NCI-H345 treated with DMSO at 0.1 percent for 48 hours (cell line): ENCODE results near the gene ITPR2.

Source experiments
- DNase-seq: peaks from one replicate; lab custom pipeline; 2025; ENCODE audit not compliant: unreplicated experiment; lab: John Stamatoyannopoulos, UW

ITPR2 gene

DNA sequence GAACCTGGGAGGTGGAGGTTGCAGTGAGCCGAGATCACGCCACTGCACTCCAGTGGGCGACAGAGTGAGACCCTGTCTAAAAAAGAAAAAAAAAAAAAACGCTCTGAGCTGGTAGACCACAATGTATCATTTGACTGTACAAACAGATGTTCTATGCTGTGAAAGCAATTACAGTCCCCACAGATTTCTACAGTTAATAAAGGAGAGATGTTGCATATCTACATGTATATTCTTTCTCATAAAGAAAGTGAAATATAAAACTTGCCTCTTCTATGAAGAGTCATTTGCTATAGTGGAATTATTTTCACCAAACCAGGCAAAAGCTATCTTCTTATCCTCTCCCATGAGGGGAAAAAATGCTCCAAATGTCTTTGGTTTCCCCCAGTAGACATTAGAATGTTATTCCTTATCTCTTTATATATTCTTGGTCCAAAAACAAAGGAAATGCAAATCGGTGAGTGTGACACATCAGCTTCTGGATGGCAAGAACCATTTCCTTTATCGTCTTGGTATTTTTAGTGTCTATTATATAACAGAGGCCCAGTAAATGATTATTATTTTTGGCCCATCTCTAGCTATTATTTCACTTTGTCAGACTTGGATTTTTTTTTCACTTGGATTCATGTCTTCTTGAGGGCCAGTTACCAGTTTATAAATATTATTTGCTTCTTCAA is 407.3 kb downstream of the ITPR2 start:
- DNase-seq: no peak

GRCh38 chr12:26422839-26423398 is 410.1 kb downstream of the ITPR2 start:
- DNase-seq: no peak

DNA sequence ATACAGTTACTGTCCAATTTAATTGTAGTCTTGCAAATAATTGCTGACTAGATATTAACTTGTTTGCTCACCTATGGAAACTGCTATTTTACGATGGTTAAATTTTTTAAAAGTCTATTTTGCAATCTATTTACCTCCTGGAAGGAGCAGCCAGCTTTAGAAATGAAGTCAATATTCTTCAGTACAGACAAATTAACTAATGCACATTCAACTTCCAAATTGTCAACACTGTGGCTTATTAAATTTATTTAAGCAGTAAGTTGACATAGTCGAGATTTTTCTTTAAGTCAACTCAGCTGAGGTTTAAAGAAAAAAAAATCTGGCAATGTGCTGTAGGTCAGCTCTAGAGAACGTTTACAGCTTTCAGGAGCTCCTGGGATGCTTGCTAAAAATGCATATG is 416.4 kb downstream of the ITPR2 start:
- no peak for DNase-seq

DNA sequence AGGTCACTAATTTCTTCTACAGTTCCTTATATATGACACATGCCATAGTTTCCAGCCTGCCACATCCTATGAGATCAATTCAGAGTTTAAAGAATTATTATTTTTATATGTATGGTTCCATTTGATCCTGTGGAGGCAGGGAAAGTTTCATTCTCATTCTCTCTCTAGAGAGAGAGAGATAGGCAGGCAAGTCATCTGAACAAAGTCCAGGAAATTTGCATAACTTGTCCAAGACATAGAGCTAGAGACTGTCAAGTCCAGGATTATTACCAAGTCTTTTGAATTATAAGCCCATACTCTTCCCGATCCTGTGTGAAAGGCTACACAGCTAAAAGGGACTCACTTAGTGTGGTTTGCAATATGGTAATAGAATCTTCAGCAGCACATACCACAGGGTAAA is 422.3 kb downstream of the ITPR2 start:
- no peak for DNase-seq

DNA sequence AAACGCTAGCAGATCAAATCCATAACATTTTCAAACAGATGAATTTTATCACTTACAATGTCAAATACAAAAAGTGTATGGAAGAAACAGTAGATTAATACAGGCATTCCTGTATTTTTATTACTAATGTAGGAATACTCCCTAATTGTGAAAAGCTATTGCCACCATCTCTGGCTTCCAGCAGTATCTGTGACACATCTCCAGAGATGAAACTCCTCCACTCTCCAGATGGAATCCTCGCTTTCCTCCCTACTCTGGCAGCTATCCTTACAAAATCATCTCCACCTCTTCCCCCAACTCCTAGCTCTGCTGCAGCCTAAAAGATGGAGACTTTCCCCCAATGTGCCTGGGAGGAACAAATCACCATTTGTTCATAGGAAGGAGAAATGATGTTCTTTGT is 426.2 kb downstream of the ITPR2 start:
- DNase-seq: no peak

GRCh38 chr12:26406391-26406790 is 426.6 kb downstream of the ITPR2 start:
- no peak for DNase-seq

DNA sequence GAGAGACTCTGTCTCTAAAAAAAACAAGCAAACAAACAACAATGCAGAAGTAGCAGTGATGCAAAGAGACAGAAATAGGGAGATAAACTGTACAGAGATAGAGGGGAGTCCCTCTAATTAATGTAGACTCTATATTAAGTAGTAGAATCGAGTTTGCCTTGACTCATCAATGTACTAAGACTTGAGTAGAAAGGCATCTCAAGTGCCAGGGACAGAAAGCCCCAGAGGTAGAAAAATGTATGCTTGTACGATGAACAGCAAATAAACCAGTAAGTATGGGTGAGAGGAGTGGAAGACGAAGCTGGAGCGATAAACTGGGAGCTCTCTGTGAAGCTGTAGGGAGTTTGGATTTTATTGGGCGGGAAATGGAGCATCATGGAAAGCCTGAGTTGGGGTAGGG is 429.4 kb downstream of the ITPR2 start:
- DNase-seq: no peak

DNA sequence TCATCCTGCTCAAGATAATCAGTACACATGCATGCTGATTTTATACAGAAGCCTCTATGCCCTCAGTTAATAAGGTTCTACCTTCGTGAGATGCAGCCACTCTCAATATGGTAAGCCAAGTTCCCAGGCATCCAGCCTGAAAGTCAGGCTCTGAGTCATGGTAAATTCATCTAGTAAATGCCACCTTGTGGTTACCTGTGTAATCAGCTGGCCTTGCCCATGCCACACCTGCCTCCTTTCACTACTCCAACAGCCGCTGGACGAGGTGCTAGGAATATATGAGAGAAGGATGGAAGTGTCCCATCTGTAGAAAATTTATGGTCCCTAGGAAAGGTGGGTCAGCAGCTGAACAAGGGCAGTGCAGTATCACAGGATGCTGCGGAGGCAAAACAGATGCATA is 430.3 kb downstream of the ITPR2 start:
- DNase-seq: no peak

DNA sequence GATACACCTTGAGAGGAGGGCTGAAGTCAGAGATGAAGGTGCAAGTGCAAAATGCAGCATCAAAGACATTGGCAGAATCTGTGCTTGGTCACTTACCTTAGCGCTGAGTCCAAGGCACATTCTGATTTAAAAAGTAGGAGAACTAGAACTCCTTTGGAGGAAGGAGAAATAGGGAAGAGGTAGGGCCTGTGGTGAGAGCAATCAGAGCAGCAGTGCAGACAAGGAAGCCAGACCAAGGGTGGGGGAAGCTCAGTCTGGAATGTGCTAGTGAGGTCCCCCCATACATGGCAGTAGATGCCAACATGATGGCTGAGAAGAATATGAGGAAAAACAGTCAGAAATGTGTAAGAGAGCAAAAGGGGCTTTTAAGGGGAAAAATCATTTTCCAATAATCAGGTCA is 431.1 kb downstream of the ITPR2 start:
- DNase-seq: no peak

DNA sequence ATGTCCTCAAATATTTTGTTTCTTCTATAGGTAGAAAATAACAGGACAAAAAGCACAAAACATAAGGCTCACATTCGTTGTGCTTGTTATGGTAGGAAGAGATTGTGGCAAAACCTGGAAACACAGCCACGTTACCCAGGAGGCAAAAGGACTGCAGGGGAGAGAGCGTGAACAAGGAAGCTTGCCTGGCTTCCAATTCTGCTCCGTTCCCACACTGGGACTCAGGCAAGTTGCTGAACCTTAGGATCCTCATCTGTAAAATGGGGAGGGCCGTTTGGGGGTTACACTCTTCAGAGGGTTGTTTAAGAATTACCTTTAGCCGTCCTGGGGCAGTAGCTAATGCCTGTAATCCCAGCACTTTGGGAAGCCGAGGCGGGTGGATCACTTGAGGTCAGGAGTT is 432.4 kb downstream of the ITPR2 start:
- DNase-seq: no peak

DNA sequence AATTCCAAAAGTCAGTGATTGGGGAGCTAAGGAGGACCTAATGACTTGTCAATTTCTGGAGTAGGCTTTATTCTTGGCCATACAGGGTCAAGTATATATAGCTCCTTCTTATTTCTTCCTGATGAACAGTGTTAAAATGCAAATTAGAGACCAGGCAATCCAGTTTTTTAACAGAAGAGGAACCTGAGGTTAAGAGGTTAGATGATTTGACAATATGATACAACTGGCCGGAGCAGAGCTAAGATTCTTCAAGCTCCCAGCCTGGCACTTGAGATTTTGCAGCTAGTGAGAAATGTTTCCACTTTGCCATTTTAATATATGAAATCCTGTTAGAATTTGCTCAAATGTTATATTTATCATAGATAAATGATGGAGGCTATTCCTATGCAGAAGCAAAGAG is 433.6 kb downstream of the ITPR2 start:
- DNase-seq: no peak

GRCh38 chr12:26396402-26396801 is 436.6 kb downstream of the ITPR2 start:
- no peak for DNase-seq

DNA sequence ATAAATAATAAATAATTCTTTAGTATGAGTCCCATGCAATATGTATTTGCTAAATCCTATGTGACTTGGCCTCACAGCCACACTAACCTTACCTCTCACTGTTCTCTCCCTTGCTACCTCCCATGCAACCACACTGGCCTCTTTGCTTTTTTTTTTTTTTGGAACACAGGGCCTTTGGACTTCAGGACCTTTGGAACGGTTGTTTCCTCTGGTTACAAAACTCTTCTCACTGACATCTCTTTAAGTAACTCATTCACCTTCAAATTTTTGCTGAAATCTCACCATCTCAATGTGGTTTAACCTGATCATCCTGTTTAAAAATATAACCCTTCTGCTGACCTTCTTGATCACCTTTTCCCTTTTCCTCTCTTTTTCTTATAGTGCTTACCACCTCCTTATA is 443.7 kb downstream of the ITPR2 start:
- no peak for DNase-seq

DNA sequence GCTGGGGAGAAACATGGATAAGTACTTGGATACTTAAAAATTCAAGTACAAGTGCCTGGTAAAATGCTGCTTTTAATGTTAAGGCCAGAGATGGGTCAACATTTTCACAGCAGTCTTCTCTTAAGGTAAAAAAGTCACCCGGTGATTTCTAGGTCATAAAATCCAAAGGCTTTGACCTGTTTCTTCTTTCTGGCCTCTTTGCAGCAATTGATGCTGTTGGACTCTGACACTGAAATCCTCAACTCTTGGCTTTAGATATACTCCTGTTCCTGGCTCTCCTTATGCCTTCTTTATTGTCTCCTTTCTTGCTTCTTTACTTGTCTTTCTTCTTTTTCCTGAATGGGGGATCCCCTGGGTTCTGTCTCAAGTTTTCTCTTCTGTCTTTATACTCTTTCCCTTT is 448.5 kb downstream of the ITPR2 start:
- no peak for DNase-seq

DNA sequence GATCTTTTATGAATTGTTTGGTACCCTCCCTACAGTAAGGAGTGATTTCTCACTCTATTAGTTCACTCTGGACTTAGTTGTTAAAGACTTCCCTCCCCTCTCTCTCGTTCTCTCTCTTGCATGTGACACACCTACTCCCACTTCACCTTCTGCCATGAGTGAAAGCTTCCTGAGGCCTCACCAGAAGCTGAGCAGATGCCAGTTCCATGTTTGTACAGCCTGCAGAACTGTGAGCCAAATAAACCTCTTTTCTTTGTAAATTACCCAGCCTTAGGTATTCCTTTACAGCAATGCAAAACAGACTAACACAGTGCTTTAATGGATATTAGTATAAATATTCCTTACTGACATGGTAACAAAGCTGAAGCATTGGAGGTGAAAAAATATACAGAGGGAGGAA is 450.0 kb downstream of the ITPR2 start:
- DNase-seq: no peak

- DNase-seq: no peak
These were observed 452.1 kb downstream of the ITPR2 start for GRCh38 chr12:26380897-26381296.

DNA sequence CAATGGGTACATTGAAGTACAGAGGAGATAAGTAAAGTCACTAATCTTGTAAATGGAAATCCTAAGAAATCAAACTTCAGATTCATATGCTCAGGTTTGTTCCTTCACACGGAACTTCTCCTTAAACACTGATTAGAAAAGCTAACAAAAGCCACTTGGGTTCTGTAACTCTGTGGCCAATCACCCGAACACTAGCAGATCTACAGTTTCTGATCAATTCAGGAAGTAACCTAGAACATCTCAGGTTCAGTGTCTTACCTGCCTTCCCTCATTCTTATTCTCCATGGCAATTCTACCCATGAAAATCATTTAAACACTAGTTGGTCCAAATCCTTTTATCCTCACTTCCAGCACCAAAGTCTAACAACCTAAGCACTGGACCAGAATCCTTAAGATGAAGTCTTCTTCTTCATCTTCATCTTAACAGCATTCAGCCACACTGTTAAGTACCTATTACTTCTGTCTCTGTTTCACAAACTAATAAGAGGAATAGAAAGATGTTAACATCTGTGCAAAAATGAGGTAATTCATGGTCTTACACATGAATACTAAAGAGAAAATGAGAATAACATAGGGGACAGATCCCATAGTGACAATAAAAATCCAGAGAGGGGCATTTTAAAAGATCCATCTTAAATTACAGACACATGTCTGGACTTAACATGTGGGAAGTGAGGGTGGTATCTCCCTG is 453.1 kb downstream of the ITPR2 start:
- no peak for DNase-seq

DNA sequence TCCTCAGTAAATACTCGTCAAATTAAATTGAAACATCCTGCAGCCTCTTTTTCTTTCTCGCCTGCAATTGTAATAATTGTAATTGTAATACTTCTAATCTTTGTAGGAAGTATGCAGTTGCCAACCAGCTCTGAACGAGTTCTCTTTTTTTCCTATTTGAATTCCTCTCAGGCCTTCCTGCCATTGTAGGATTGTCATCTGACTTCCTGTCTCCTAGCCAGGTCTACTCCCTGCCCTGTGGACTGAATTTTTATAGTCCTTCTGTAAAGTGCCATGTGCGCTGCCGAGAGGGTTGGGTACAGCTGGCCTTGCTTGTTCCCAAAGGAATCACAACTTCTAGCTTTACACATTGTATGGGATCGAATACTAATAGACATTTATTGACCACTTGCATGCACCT is 454.3 kb downstream of the ITPR2 start:
- DNase-seq: no peak

- no peak for DNase-seq
These were observed 457.9 kb downstream of the ITPR2 start for GRCh38 chr12:26374934-26375680.

- DNase-seq: no peak
These were observed 459.1 kb downstream of the ITPR2 start for GRCh38 chr12:26373606-26374495.

DNA sequence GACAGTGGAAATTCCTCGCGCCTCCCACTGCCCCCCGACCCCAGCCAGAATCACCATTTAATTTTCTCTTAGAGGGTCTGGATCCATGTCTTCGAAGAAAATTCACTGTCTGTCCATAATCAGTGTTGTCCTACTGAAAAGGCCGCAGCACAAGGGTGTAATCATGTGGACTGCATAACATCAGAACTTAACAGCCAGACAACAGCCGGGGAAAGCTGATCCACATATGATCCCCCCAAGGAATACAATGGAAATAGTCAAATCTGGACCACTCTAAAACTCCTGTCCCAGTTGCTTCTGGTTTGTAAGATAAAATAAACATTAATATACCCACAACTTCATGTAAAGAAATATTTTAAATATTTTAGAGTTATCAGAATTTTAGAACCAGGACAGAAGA is 460.1 kb downstream of the ITPR2 start:
- DNase-seq: no peak
